B cell (primary cell): ENCODE measurements around the gene CLSTN2. TPM values are rescaled to one million over a fixed set of nuclear protein-coding genes. Genes with fewer than 3 reads are reported as not detected.

Experiments
- ATAC-seq: fragments of 200-7000 bp; cut with Tn5 transposase; one replicate; pipeline ENCODE4 v1.10.0; 2021; ENCODE audit warnings: low read depth, mild to moderate bottlenecking, moderate number of reproducible peaks, moderate library complexity
- CTCF ChIA-PET: fragments of 350-600 bp; sonication (Branson Sonifier 250); formaldehyde crosslinking; loops from one replicate; lab custom pipeline; 2021; ENCODE audit warnings: antibody characterized with exemption, inconsistent platforms; lab: Charles Lee
- POLR2A ChIA-PET: fragments of 350-600 bp; sonication (Branson Sonifier 250); formaldehyde crosslinking; loops from one replicate; lab custom pipeline; 2021; ENCODE audit warnings: antibody characterized with exemption; lab: Charles Lee
- DNase-seq: peaks from one replicate; pipeline ENCODE4 v3.0.0; 2013
- H2AFZ ChIP-seq: 2 replicates; pipeline ENCODE4 v1.6.1; 2012; ENCODE audit warnings: mild to moderate bottlenecking, low read depth, low read length; ENCODE audit not compliant: insufficient read depth, poor library complexity, severe bottlenecking
- H3K27ac ChIP-seq, 2 donors: 1 replicate in 1 of 2; 2 replicates in 1 of 2; pipeline ENCODE4 v1.5.1; 2012 to 2013; ENCODE audit warnings: low read length in 2 of 2, mild to moderate bottlenecking in 2 of 2, moderate library complexity in 1 of 2
- H3K27me3 ChIP-seq, 4 experiments: fragments of 200-600 bp in 1 of 4; sonication (generic) in 1 of 4; replicated peaks in 1 of 4; 1 replicate in 2 of 4; 2 replicates in 2 of 4; pipeline versions ENCODE4 v1.6.1 to v1.7.0; 2013 to 2016; ENCODE audit warnings: low read length in 3 of 4, mild to moderate bottlenecking in 2 of 4, mixed read lengths in 1 of 4, moderate library complexity in 1 of 4; ENCODE audit not compliant: insufficient read depth in 4 of 4, control insufficient read depth in 3 of 4; ENCODE audit errors: control extremely low read depth in 1 of 4
- H3K36me3 ChIP-seq, 2 experiments: replicated peaks in 1 of 2; 1 replicate in 1 of 2; 2 replicates in 1 of 2; pipeline versions ENCODE4 v1.6.1 to v1.7.1; 2013; ENCODE audit warnings: low read length in 1 of 2; ENCODE audit not compliant: insufficient read depth in 2 of 2, control insufficient read depth in 1 of 2; ENCODE audit errors: control extremely low read depth in 1 of 2, extremely low read depth in 1 of 2
- H3K4me1 ChIP-seq, 2 donors: fragments of 200-600 bp in 1 of 2; sonication (generic) in 1 of 2; 1 replicate in 1 of 2; 2 replicates in 1 of 2; pipeline versions ENCODE4 v1.5.1 to v1.6.1; 2013 to 2017; ENCODE audit warnings: low read length in 2 of 2; ENCODE audit not compliant: control insufficient read depth in 2 of 2, insufficient read depth in 2 of 2
- H3K4me2 ChIP-seq: replicated peaks from 2 replicates; pipeline ENCODE3; 2012; ENCODE audit warnings: mild to moderate bottlenecking, low read depth, low read length; ENCODE audit not compliant: poor library complexity, severe bottlenecking
- H3K4me3 ChIP-seq, 5 experiments: fragments of 200-600 bp in 1 of 5; sonication (generic) in 1 of 5; 1 replicate in 3 of 5; 2 replicates in 2 of 5; pipeline versions ENCODE4 v1.5.1 to v1.7.0; 2011 to 2016; ENCODE audit warnings: low read length in 4 of 5, mild to moderate bottlenecking in 4 of 5, low read depth in 2 of 5, control low read depth in 1 of 5, moderate library complexity in 1 of 5; ENCODE audit not compliant: insufficient read depth in 1 of 5; ENCODE audit errors: control extremely low read depth in 1 of 5, extremely low read depth in 1 of 5
- H3K79me2 ChIP-seq: fragments of 200-600 bp; sonication (generic); one replicate; pipeline ENCODE4 v1.6.0; 2016; ENCODE audit warnings: low read length; ENCODE audit not compliant: control insufficient read depth, insufficient read depth
- H3K9ac ChIP-seq: fragments of 200-600 bp; sonication (generic); 2 replicates; pipeline ENCODE4 v1.6.1; 2017; ENCODE audit warnings: mild to moderate bottlenecking, low read length, moderate library complexity
- H3K9me3 ChIP-seq, 3 donors: one replicate each; pipeline versions ENCODE4 v1.6.1 to v1.7.1; 2013; ENCODE audit warnings: low read length in 2 of 3; ENCODE audit not compliant: control insufficient read depth in 2 of 3, insufficient read depth in 1 of 3; ENCODE audit errors: control extremely low read depth in 1 of 3
- H4K20me1 ChIP-seq: 2 replicates; pipeline ENCODE4 v1.6.0; 2012; ENCODE audit warnings: mild to moderate bottlenecking, low read length; ENCODE audit not compliant: insufficient read depth, control insufficient read depth, poor library complexity, severe bottlenecking
- H3K27ac Mint-ChIP-seq: one replicate; pipeline ENCODE4 v1.8.0; 2021; ENCODE audit warnings: mixed read lengths
- H3K27me3 Mint-ChIP-seq: one replicate; pipeline ENCODE4 v1.8.0; 2021; ENCODE audit warnings: mixed read lengths
- H3K4me1 Mint-ChIP-seq: one replicate; pipeline ENCODE4 v1.8.0; 2021; ENCODE audit warnings: mixed read lengths
- H3K4me3 Mint-ChIP-seq: one replicate; pipeline ENCODE4 v1.8.0; 2021; ENCODE audit warnings: mixed read lengths
- H3K9me3 Mint-ChIP-seq: one replicate; pipeline ENCODE4 v1.8.0; 2022; ENCODE audit warnings: mixed read lengths; ENCODE audit not compliant: insufficient read depth
- CTCF ChIP-seq: fragments of 200-600 bp; IDR thresholded peaks from one replicate; pipeline ENCODE4 v1.8.0; 2022; ENCODE audit warnings: antibody characterized with exemption, mild to moderate bottlenecking
- EZH2 ChIP-seq: IDR thresholded peaks from 2 replicates; pipeline ENCODE4 v1.6.1; 2012; ENCODE audit warnings: borderline replicate concordance, low read depth, mild to moderate bottlenecking, moderate library complexity, low read length; ENCODE audit not compliant: insufficient read depth, poor library complexity, severe bottlenecking
- WGBS: methylation state at CpG from one replicate; pipeline ENCODE4 v1.1.5; 2013; ENCODE audit warnings: missing lambda C conversion rate; ENCODE audit not compliant: insufficient coverage; 5-methylcytosine and 5-hydroxymethylcytosine counted together
- intact Hi-C: fragments of 100-400 bp; cut with micrococcal nuclease; formaldehyde crosslinking; loops from one replicate; pipeline ENCODE4 v1.10.0; 2022
- polyA plus RNA-seq: library from polyadenylated mRNA; depleted of rRNA; stranded (reverse); fragments of >200 nt; gene quantifications from 2 replicates; pipeline ENCODE4 v1.2.3, GENCODE V29; 2012
- total RNA-seq, 2 donors: library from RNA; stranded (reverse); fragments of 120-200 nt in 1 of 2; gene quantifications; 1 replicate in 1 of 2; 2 replicates in 1 of 2; pipeline versions ENCODE4 v1.2.3 to v1.2.4, GENCODE V29; 2013 to 2022

CLSTN2 gene
- total and polyA plus RNA-seq, 2 donors (not counting 1 experiment from before 2014, with no cell fraction given): not detected

GRCh38 chr3:140487566-140487965, 552.6 kb downstream of the CLSTN2 start:
- Mint-ChIP-seq H3K27ac (no peak overlapping the region), H3K27me3 (peaks cover 12% of the 10 kb centered on the region), H3K9me3 (no peaks in the 10 kb centered on the region), H3K4me1 (no peaks in the 10 kb centered on the region), H3K4me3 (no peak overlapping the region)
- POLR2A ChIA-PET: no interaction called here
- Histone ChIP-seq H3K27me3 (no peaks in the 10 kb centered on the region), H3K9ac (no peak overlapping the region), H3K36me3 (no peaks in the 10 kb centered on the region), H3K4me2 (no peak overlapping the region), H3K79me2 (no peaks in the 10 kb centered on the region), H3K27ac (no peak overlapping the region), H2AFZ (no peak overlapping the region), H4K20me1 (no peaks in the 10 kb centered on the region), H3K9me3 (no peaks in the 10 kb centered on the region), H3K4me1 (no peaks in the 10 kb centered on the region), H3K4me3 (no peak overlapping the region)
- intact Hi-C loops: no loop called here
- DNase-seq (no peak), ATAC-seq (no peak)
- TF ChIP-seq EZH2 (no peak), CTCF (no peak)
- CTCF ChIA-PET: no interaction called here
- WGBS: no CpG with 5 or more reads among the region's 1 CpG

GRCh38 chr3:140493271-140493670, 558.3 kb downstream of the CLSTN2 start:
- H3K27me3 ChIP-seq: no peaks in the 10 kb centered on the region
- Mint-ChIP-seq H3K27ac (no peak overlapping the region), H3K9me3 (no peaks in the 10 kb centered on the region), H3K4me1 (no peaks in the 10 kb centered on the region), H3K27me3 (peaks cover 4% of the 10 kb centered on the region), H3K4me3 (no peak overlapping the region)
- H3K36me3 ChIP-seq: no peaks in the 10 kb centered on the region
- H3K9ac ChIP-seq: no peak overlapping the region
- ATAC-seq (no peak), DNase-seq (no peak)
- no peak overlapping the region for H2AFZ ChIP-seq
- intact Hi-C loops: no loop called here
- no CpG with 5 or more reads among the region's 1 CpG for WGBS
- H3K4me1 ChIP-seq: no peaks in the 10 kb centered on the region
- no peak overlapping the region for H3K4me2 ChIP-seq
- no peak overlapping the region for H3K4me3 ChIP-seq
- no peaks in the 10 kb centered on the region for H4K20me1 ChIP-seq
- no peak for TF ChIP-seq EZH2
- no peak for TF ChIP-seq CTCF
- peaks cover 0 to 4% (median 0%) of the 10 kb centered on the region in 3 donors for H3K9me3 ChIP-seq
- H3K79me2 ChIP-seq: no peaks in the 10 kb centered on the region
- ChIA-PET POLR2A (no interaction called here), CTCF (no interaction called here)
- no peak overlapping the region for H3K27ac ChIP-seq
